WTC11 (cell line): ENCODE results near the gene SEMA4D. TPM values are rescaled to one million over a fixed set of nuclear protein-coding genes. Genes with fewer than 3 reads are reported as not detected.
A peak's percentile ranks its signal among the peaks of the same experiment; 100 is the strongest.

Source experiments
- ATAC-seq: fragments of 200-7000 bp; cut with Tn5 transposase; 2 replicates; pipeline ENCODE4 v1.10.0; 2021; ENCODE audit warnings: mild to moderate bottlenecking, moderate library complexity
- CTCF ChIA-PET: fragments of 300-600 bp; sonication (Branson Sonifier 250); formaldehyde crosslinking; loops from one replicate; lab custom pipeline; 2021; ENCODE audit warnings: antibody characterized with exemption; lab: Charles Lee
- POLR2A ChIA-PET: fragments of 350-600 bp; sonication (Branson Sonifier 250); formaldehyde crosslinking; loops from one replicate; lab custom pipeline; 2021; ENCODE audit warnings: antibody characterized with exemption; lab: Charles Lee
- DNase-seq: peaks from one replicate; pipeline ENCODE4 v3.0.0; 2021; ENCODE audit warnings: low spot score
- H3K27ac Mint-ChIP-seq: 2 replicates; pipeline ENCODE4 v1.8.0; 2021; ENCODE audit warnings: mixed read lengths
- H3K27me3 Mint-ChIP-seq: 2 replicates; pipeline ENCODE4 v1.8.0; 2021; ENCODE audit warnings: low read depth, mild to moderate bottlenecking, moderate library complexity, mixed read lengths
- H3K36me3 Mint-ChIP-seq: 2 replicates; pipeline ENCODE4 v1.8.0; 2021; ENCODE audit warnings: mixed read lengths
- H3K4me1 Mint-ChIP-seq: 2 replicates; pipeline ENCODE4 v1.8.0; 2022; ENCODE audit warnings: mixed read lengths
- H3K4me3 Mint-ChIP-seq: 2 replicates; pipeline ENCODE4 v1.8.0; 2021; ENCODE audit warnings: mild to moderate bottlenecking, moderate library complexity, mixed read lengths
- H3K9me3 Mint-ChIP-seq: 2 replicates; pipeline ENCODE4 v1.8.0; 2021; ENCODE audit warnings: mixed read lengths
- CBFB ChIP-seq: sonication (generic); formaldehyde crosslinking; IDR thresholded peaks from 2 replicates; pipeline ENCODE4 v1.8.1; 2022; ENCODE audit warnings: mild to moderate bottlenecking, low read depth, missing genetic modification reagents
- GABPB1 ChIP-seq: sonication (generic); formaldehyde crosslinking; IDR thresholded peaks from 2 replicates; pipeline ENCODE4 v1.8.1; 2023; ENCODE audit warnings: mild to moderate bottlenecking, missing genetic modification reagents
- NR2C2 ChIP-seq: sonication (generic); formaldehyde crosslinking; IDR thresholded peaks from 2 replicates; pipeline ENCODE4 v1.8.0; 2022; ENCODE audit warnings: mild to moderate bottlenecking, missing genetic modification reagents
- RELA ChIP-seq: sonication (generic); formaldehyde crosslinking; IDR thresholded peaks from 2 replicates; pipeline ENCODE4 v1.8.1; 2022; ENCODE audit warnings: missing genetic modification reagents, mild to moderate bottlenecking, borderline replicate concordance
- SMAD3 ChIP-seq: sonication (generic); formaldehyde crosslinking; IDR thresholded peaks from 2 replicates; pipeline ENCODE4 v1.8.0; 2022; ENCODE audit warnings: missing genetic modification reagents, mild to moderate bottlenecking, borderline replicate concordance
- ZNF423 ChIP-seq: fragments of 250-450 bp; sonication (Bioruptor Pico); IDR thresholded peaks from 2 replicates; pipeline ENCODE4 v2.1.2; 2022; ENCODE audit warnings: mild to moderate bottlenecking, moderate library complexity
- total RNA-seq: library from RNA; stranded (reverse); gene quantifications from 3 replicates; pipeline ENCODE4 v1.2.3, GENCODE V29; 2021
- TF ChIP-seq, protein P1 (sequence below): fragments of 200-600 bp; IDR thresholded peaks from 2 replicates; pipeline ENCODE4 v1.8.0; 2022; ENCODE audit warnings: antibody characterized with exemption
- TF ChIP-seq, protein P2 (sequence below): sonication (generic); formaldehyde crosslinking; IDR thresholded peaks from 2 replicates; pipeline ENCODE4 v1.8.0; 2022; ENCODE audit warnings: missing genetic modification reagents
- TF ChIP-seq, protein P3 (sequence below): sonication (generic); formaldehyde crosslinking; conservative IDR thresholded peaks from 2 replicates; pipeline ENCODE4 v1.8.1; 2022; ENCODE audit warnings: mild to moderate bottlenecking, missing genetic modification reagents
- TF ChIP-seq, protein P4 (sequence below): sonication (generic); formaldehyde crosslinking; conservative IDR thresholded peaks from 2 replicates; pipeline ENCODE4 v1.8.1; 2023; ENCODE audit warnings: mild to moderate bottlenecking, low read depth, missing genetic modification reagents, moderate library complexity
- TF ChIP-seq, protein P5 (sequence below): fragments of 250-450 bp; sonication (Bioruptor Pico); IDR thresholded peaks from 2 replicates; pipeline ENCODE4 v1.9.0; 2021; ENCODE audit warnings: mild to moderate bottlenecking
- TF ChIP-seq, protein P6 (sequence below): sonication (generic); formaldehyde crosslinking; IDR thresholded peaks from 2 replicates; pipeline ENCODE4 v1.8.1; 2023; ENCODE audit warnings: mild to moderate bottlenecking, missing genetic modification reagents, borderline replicate concordance
- TF ChIP-seq, protein P7 (sequence below): fragments of 250-450 bp; sonication (Bioruptor Pico); IDR thresholded peaks from 2 replicates; pipeline ENCODE4 v1.9.0; 2021; ENCODE audit warnings: mild to moderate bottlenecking, borderline replicate concordance

The SEMA4D gene
- total RNA-seq, 1 experiment from 2014 or later = 67.8 TPM

DNA sequence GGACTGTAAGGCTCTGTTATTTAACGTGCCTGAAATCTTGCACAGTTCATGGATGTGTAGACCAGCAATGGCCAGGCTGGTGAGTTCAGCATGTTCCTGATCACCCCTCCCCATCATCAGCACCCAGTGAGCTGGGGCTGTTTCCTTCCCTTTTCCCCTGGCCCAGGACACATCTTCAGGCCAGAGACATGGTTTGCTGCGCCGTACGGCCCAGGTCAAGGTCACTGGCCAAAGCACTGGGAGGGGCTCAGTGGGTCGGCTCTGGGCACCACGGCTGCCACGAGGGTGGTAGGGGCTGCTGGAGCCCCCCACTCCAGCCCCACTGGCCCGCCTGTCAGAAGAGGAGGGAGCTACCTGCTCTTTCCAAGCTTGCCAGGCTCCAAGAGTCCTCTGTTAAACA is 55.9 kb downstream of the SEMA4D start (continued):
- TF ChIP-seq, protein P1, sequence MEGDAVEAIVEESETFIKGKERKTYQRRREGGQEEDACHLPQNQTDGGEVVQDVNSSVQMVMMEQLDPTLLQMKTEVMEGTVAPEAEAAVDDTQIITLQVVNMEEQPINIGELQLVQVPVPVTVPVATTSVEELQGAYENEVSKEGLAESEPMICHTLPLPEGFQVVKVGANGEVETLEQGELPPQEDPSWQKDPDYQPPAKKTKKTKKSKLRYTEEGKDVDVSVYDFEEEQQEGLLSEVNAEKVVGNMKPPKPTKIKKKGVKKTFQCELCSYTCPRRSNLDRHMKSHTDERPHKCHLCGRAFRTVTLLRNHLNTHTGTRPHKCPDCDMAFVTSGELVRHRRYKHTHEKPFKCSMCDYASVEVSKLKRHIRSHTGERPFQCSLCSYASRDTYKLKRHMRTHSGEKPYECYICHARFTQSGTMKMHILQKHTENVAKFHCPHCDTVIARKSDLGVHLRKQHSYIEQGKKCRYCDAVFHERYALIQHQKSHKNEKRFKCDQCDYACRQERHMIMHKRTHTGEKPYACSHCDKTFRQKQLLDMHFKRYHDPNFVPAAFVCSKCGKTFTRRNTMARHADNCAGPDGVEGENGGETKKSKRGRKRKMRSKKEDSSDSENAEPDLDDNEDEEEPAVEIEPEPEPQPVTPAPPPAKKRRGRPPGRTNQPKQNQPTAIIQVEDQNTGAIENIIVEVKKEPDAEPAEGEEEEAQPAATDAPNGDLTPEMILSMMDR = no peak
- TF ChIP-seq, protein P2, sequence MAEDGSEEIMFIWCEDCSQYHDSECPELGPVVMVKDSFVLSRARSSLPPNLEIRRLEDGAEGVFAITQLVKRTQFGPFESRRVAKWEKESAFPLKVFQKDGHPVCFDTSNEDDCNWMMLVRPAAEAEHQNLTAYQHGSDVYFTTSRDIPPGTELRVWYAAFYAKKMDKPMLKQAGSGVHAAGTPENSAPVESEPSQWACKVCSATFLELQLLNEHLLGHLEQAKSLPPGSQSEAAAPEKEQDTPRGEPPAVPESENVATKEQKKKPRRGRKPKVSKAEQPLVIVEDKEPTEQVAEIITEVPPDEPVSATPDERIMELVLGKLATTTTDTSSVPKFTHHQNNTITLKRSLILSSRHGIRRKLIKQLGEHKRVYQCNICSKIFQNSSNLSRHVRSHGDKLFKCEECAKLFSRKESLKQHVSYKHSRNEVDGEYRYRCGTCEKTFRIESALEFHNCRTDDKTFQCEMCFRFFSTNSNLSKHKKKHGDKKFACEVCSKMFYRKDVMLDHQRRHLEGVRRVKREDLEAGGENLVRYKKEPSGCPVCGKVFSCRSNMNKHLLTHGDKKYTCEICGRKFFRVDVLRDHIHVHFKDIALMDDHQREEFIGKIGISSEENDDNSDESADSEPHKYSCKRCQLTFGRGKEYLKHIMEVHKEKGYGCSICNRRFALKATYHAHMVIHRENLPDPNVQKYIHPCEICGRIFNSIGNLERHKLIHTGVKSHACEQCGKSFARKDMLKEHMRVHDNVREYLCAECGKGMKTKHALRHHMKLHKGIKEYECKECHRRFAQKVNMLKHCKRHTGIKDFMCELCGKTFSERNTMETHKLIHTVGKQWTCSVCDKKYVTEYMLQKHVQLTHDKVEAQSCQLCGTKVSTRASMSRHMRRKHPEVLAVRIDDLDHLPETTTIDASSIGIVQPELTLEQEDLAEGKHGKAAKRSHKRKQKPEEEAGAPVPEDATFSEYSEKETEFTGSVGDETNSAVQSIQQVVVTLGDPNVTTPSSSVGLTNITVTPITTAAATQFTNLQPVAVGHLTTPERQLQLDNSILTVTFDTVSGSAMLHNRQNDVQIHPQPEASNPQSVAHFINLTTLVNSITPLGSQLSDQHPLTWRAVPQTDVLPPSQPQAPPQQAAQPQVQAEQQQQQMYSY (CRISPR knock-in tag) = no peak
- TF ChIP-seq, protein P3, sequence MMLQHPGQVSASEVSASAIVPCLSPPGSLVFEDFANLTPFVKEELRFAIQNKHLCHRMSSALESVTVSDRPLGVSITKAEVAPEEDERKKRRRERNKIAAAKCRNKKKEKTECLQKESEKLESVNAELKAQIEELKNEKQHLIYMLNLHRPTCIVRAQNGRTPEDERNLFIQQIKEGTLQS (CRISPR knock-in tag) = no peak

DNA sequence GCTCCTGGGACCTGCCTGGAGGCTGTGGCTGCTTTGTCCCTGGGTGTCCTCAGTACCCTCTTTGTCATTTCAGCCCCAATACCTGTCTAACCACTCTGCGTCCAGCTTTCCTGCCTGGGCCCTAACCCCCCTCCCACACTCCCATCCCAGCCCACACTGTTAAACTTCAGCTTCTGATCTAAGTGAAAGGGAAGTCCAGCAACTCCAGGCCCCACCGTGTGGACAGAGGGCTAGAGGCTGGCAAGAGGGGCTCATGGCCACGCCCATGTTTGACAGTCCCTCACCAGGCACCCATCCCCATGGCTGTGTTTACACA is 56.3 kb downstream of the SEMA4D start:
- H3K9me3 Mint-ChIP-seq = no peaks in the 10 kb centered on the region
- CTCF ChIA-PET = interaction anchor here (1.1 to 4.5 kb wide), 2 partner anchors 12 to 107 kb away, joined by 3 to 24 read pairs; no protein-coding TSS in a partner anchor
- no peak overlapping the region for H3K4me3 Mint-ChIP-seq
- peak overlapping the region; percentile 65; the same call in 1 of the 2 replicates for H3K27ac Mint-ChIP-seq
- TF ChIP-seq, protein P4, sequence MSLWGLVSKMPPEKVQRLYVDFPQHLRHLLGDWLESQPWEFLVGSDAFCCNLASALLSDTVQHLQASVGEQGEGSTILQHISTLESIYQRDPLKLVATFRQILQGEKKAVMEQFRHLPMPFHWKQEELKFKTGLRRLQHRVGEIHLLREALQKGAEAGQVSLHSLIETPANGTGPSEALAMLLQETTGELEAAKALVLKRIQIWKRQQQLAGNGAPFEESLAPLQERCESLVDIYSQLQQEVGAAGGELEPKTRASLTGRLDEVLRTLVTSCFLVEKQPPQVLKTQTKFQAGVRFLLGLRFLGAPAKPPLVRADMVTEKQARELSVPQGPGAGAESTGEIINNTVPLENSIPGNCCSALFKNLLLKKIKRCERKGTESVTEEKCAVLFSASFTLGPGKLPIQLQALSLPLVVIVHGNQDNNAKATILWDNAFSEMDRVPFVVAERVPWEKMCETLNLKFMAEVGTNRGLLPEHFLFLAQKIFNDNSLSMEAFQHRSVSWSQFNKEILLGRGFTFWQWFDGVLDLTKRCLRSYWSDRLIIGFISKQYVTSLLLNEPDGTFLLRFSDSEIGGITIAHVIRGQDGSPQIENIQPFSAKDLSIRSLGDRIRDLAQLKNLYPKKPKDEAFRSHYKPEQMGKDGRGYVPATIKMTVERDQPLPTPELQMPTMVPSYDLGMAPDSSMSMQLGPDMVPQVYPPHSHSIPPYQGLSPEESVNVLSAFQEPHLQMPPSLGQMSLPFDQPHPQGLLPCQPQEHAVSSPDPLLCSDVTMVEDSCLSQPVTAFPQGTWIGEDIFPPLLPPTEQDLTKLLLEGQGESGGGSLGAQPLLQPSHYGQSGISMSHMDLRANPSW (CRISPR knock-in tag) = no peak
- TF ChIP-seq, all 79 proteins: peak for 0
- Mint-ChIP-seq H3K4me1 (peaks cover 67% of the 10 kb centered on the region), H3K36me3 (peaks cover 3% of the 10 kb centered on the region; the same call in 1 of the 2 replicates), H3K27me3 (no peaks in the 10 kb centered on the region; the same call in 1 of the 2 replicates)
- POLR2A ChIA-PET = no interaction called here
- DNase-seq (no peak), ATAC-seq (no peak)

DNA sequence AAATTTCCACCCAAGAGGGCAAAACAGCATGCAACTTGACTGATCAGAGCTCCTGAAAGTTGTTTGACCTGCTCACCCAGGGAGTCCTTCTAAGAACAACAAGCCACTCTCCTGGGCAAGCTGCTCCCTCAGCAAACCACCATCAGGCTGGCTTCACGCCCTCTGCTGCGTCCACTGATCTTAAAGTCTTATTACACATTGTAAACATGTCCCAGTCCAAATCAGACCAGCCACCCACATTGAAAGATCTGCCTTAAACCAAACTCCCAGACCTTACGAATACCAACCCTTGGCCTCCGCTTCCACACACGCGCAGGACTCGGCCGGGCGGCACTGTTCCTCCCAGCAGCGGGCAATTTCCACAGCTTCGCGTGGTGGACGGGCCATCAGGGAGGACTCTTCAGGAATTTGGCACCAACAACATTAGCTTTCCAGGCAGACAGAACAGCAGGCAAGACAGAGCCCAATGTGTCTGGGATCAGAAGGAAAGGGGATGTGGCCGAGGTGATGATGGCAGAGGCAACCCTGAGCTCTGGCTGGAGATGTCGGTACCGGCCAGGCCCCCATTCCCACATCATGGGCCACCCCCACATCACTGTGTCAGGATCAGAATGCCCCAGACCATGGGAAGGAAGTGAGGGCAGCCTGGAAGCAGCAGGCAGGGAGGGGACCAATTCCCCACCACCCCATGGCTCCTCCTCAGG is 56.8 kb downstream of the SEMA4D start:
- ATAC-seq = no peak
- POLR2A ChIA-PET = no interaction called here
- no peak overlapping the region for H3K4me3 Mint-ChIP-seq
- H3K36me3 Mint-ChIP-seq = peaks cover 2% of the 10 kb centered on the region; the same call in 1 of the 2 replicates
- peak overlapping the region; percentile 88 for H3K27ac Mint-ChIP-seq
- H3K4me1 Mint-ChIP-seq = peaks cover 70% of the 10 kb centered on the region
- DNase-seq = no peak
- H3K27me3 Mint-ChIP-seq = no peaks in the 10 kb centered on the region; the same call in 1 of the 2 replicates
- no peaks in the 10 kb centered on the region for H3K9me3 Mint-ChIP-seq
- CTCF ChIA-PET = interaction anchor here (1.1 to 4.5 kb wide), 2 partner anchors 12 to 108 kb away, joined by 3 to 24 read pairs; no protein-coding TSS in a partner anchor
- TF ChIP-seq GABPB1 (CRISPR knock-in tag) (no peak), CBFB (no peak), SMAD3 (CRISPR knock-in tag) (no peak), ZNF423 (no peak), RELA (CRISPR knock-in tag) (no peak), NR2C2 (CRISPR knock-in tag) (no peak)
- TF ChIP-seq, protein P5, sequence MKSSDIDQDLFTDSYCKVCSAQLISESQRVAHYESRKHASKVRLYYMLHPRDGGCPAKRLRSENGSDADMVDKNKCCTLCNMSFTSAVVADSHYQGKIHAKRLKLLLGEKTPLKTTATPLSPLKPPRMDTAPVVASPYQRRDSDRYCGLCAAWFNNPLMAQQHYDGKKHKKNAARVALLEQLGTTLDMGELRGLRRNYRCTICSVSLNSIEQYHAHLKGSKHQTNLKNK (CRISPR knock-in tag) = no peak
- TF ChIP-seq, protein P6, sequence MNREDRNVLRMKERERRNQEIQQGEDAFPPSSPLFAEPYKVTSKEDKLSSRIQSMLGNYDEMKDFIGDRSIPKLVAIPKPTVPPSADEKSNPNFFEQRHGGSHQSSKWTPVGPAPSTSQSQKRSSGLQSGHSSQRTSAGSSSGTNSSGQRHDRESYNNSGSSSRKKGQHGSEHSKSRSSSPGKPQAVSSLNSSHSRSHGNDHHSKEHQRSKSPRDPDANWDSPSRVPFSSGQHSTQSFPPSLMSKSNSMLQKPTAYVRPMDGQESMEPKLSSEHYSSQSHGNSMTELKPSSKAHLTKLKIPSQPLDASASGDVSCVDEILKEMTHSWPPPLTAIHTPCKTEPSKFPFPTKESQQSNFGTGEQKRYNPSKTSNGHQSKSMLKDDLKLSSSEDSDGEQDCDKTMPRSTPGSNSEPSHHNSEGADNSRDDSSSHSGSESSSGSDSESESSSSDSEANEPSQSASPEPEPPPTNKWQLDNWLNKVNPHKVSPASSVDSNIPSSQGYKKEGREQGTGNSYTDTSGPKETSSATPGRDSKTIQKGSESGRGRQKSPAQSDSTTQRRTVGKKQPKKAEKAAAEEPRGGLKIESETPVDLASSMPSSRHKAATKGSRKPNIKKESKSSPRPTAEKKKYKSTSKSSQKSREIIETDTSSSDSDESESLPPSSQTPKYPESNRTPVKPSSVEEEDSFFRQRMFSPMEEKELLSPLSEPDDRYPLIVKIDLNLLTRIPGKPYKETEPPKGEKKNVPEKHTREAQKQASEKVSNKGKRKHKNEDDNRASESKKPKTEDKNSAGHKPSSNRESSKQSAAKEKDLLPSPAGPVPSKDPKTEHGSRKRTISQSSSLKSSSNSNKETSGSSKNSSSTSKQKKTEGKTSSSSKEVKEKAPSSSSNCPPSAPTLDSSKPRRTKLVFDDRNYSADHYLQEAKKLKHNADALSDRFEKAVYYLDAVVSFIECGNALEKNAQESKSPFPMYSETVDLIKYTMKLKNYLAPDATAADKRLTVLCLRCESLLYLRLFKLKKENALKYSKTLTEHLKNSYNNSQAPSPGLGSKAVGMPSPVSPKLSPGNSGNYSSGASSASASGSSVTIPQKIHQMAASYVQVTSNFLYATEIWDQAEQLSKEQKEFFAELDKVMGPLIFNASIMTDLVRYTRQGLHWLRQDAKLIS (CRISPR knock-in tag) = no peak
- TF ChIP-seq, protein P7, sequence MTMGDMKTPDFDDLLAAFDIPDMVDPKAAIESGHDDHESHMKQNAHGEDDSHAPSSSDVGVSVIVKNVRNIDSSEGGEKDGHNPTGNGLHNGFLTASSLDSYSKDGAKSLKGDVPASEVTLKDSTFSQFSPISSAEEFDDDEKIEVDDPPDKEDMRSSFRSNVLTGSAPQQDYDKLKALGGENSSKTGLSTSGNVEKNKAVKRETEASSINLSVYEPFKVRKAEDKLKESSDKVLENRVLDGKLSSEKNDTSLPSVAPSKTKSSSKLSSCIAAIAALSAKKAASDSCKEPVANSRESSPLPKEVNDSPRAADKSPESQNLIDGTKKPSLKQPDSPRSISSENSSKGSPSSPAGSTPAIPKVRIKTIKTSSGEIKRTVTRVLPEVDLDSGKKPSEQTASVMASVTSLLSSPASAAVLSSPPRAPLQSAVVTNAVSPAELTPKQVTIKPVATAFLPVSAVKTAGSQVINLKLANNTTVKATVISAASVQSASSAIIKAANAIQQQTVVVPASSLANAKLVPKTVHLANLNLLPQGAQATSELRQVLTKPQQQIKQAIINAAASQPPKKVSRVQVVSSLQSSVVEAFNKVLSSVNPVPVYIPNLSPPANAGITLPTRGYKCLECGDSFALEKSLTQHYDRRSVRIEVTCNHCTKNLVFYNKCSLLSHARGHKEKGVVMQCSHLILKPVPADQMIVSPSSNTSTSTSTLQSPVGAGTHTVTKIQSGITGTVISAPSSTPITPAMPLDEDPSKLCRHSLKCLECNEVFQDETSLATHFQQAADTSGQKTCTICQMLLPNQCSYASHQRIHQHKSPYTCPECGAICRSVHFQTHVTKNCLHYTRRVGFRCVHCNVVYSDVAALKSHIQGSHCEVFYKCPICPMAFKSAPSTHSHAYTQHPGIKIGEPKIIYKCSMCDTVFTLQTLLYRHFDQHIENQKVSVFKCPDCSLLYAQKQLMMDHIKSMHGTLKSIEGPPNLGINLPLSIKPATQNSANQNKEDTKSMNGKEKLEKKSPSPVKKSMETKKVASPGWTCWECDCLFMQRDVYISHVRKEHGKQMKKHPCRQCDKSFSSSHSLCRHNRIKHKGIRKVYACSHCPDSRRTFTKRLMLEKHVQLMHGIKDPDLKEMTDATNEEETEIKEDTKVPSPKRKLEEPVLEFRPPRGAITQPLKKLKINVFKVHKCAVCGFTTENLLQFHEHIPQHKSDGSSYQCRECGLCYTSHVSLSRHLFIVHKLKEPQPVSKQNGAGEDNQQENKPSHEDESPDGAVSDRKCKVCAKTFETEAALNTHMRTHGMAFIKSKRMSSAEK (CRISPR knock-in tag) = no peak
